H9 (cell line): ENCODE data around the gene MAST4. TPM values are rescaled to one million over a fixed set of nuclear protein-coding genes. Genes with fewer than 3 reads are reported as not detected.

Source experiments
- DNase-seq: peaks from one replicate; pipeline ENCODE4 v3.0.0-alpha.2; 2017
- H2AFZ ChIP-seq: one replicate; pipeline ENCODE4 v1.6.1; 2013; ENCODE audit warnings: mild to moderate bottlenecking, low read length, control low read depth, moderate library complexity
- H2AK5ac ChIP-seq: 2 replicates; pipeline ENCODE4 v1.6.1; 2013; ENCODE audit warnings: low read length, control low read depth, mixed read lengths; ENCODE audit not compliant: insufficient read length
- H2BK120ac ChIP-seq: one replicate; pipeline ENCODE4 v1.6.1; 2013; ENCODE audit warnings: low read depth, mild to moderate bottlenecking, low read length, control low read depth, inconsistent platforms; ENCODE audit not compliant: poor library complexity, severe bottlenecking
- H2BK12ac ChIP-seq: 2 replicates; pipeline ENCODE4 v1.6.1; 2013; ENCODE audit warnings: low read length, control low read depth, mixed read lengths, low read depth; ENCODE audit not compliant: insufficient read length
- H2BK15ac ChIP-seq: 2 replicates; pipeline ENCODE4 v1.6.1; 2013; ENCODE audit warnings: low read depth, low read length, control low read depth
- H2BK20ac ChIP-seq: one replicate; pipeline ENCODE4 v1.6.1; 2013; ENCODE audit warnings: low read depth, mild to moderate bottlenecking, low read length, control low read depth, inconsistent platforms; ENCODE audit not compliant: poor library complexity, severe bottlenecking
- H2BK5ac ChIP-seq: 2 replicates; pipeline ENCODE4 v1.6.1; 2013; ENCODE audit warnings: low read length, control low read depth, mixed read lengths; ENCODE audit not compliant: insufficient read length
- H3K14ac ChIP-seq: 2 replicates; pipeline ENCODE4 v1.6.1; 2013; ENCODE audit warnings: low read length, control low read depth; ENCODE audit not compliant: insufficient read depth
- H3K18ac ChIP-seq: 2 replicates; pipeline ENCODE4 v1.6.1; 2013; ENCODE audit warnings: low read depth, mild to moderate bottlenecking, mixed read lengths, low read length, control low read depth; ENCODE audit not compliant: insufficient read length
- H3K23ac ChIP-seq: 2 replicates; pipeline ENCODE4 v1.6.1; 2013; ENCODE audit warnings: low read length, control low read depth, mixed read lengths, low read depth; ENCODE audit not compliant: insufficient read length
- H3K23me2 ChIP-seq: 2 replicates; pipeline ENCODE4 v1.6.1; 2013; ENCODE audit warnings: low read depth, mild to moderate bottlenecking, mixed read lengths, low read length, control low read depth; ENCODE audit not compliant: insufficient read length, poor library complexity, severe bottlenecking
- H3K27ac ChIP-seq: 2 replicates; pipeline ENCODE4 v1.5.1; 2013; ENCODE audit warnings: low read length, control low read depth, mixed read lengths, low read depth; ENCODE audit not compliant: insufficient read length
- H3K27me3 ChIP-seq: 2 replicates; pipeline ENCODE4 v1.6.1; 2013; ENCODE audit warnings: low read length, control low read depth, inconsistent platforms; ENCODE audit not compliant: insufficient read depth
- H3K4ac ChIP-seq: 2 replicates; pipeline ENCODE4 v1.6.1; 2013; ENCODE audit warnings: low read depth, mild to moderate bottlenecking, control low read depth, inconsistent platforms, low read length, moderate library complexity
- H3K4me1 ChIP-seq: 2 replicates; pipeline ENCODE4 v1.6.1; 2013; ENCODE audit warnings: low read length, control low read depth, inconsistent platforms; ENCODE audit not compliant: insufficient read depth
- H3K4me2 ChIP-seq: 2 replicates; pipeline ENCODE4 v1.6.1; 2013; ENCODE audit warnings: low read length, control low read depth, mixed read lengths; ENCODE audit not compliant: insufficient read length, insufficient read depth
- H3K56ac ChIP-seq: 2 replicates; pipeline ENCODE4 v1.6.1; 2013; ENCODE audit warnings: low read depth, mild to moderate bottlenecking, mixed read lengths, low read length, control low read depth; ENCODE audit not compliant: insufficient read length
- H3K79me1 ChIP-seq: 2 replicates; pipeline ENCODE4 v1.6.1; 2013; ENCODE audit warnings: low read depth, mild to moderate bottlenecking, moderate library complexity, low read length, control low read depth, inconsistent platforms; ENCODE audit not compliant: insufficient read depth, poor library complexity, severe bottlenecking
- H3K79me2 ChIP-seq: 2 replicates; pipeline ENCODE4 v1.6.1; 2013; ENCODE audit warnings: low read length, control low read depth, inconsistent platforms; ENCODE audit not compliant: insufficient read depth
- H3K9ac ChIP-seq: 2 replicates; pipeline ENCODE4 v1.6.1; 2013; ENCODE audit warnings: low read length, control low read depth, mixed read lengths; ENCODE audit not compliant: insufficient read length; ENCODE audit errors: extremely low read depth
- H3K9me3 ChIP-seq: one replicate; pipeline ENCODE4 v1.6.1; 2013; ENCODE audit warnings: low read depth, low read length, inconsistent platforms; ENCODE audit not compliant: control insufficient read depth
- H3T11ph ChIP-seq: one replicate; pipeline ENCODE4 v1.6.1; 2013; ENCODE audit warnings: mild to moderate bottlenecking, low read length, control low read depth, inconsistent platforms
- H4K20me1 ChIP-seq: one replicate; pipeline ENCODE4 v1.6.1; 2013; ENCODE audit not compliant: control insufficient read depth, insufficient read length, insufficient read depth
- H4K5ac ChIP-seq: 2 replicates; pipeline ENCODE4 v1.6.1; 2013; ENCODE audit warnings: low read depth, mild to moderate bottlenecking, mixed read lengths, low read length, control low read depth; ENCODE audit not compliant: insufficient read length
- H4K8ac ChIP-seq: replicated peaks from 2 replicates; pipeline ENCODE4 v1.6.1; 2013; ENCODE audit warnings: low read length, control low read depth, mixed read lengths, low read depth; ENCODE audit not compliant: insufficient read length
- H4K91ac ChIP-seq: 2 replicates; pipeline ENCODE4 v1.6.1; 2013; ENCODE audit warnings: low read depth, mild to moderate bottlenecking, moderate library complexity, mixed read lengths, low read length, control low read depth; ENCODE audit not compliant: insufficient read length
- H3K27ac Mint-ChIP-seq, 3 experiments: 2 replicates in 2 of 3; 3 replicates in 1 of 3; pipeline ENCODE4 v1.8.0; 2020 to 2021; ENCODE audit warnings: mixed read lengths in 3 of 3, mild to moderate bottlenecking in 1 of 3, moderate library complexity in 1 of 3
- H3K27me3 Mint-ChIP-seq: 2 replicates; pipeline ENCODE4 v1.8.0; 2021; ENCODE audit warnings: low read depth, mild to moderate bottlenecking, moderate library complexity, mixed read lengths
- H3K36me3 Mint-ChIP-seq, 3 experiments: 2 replicates in 2 of 3; 3 replicates in 1 of 3; pipeline ENCODE4 v1.8.0; 2020 to 2021; ENCODE audit warnings: low read depth in 3 of 3, mixed read lengths in 3 of 3; ENCODE audit not compliant: insufficient read depth in 1 of 3
- H3K4me1 Mint-ChIP-seq, 2 experiments: 2 replicates each; pipeline ENCODE4 v1.8.0; 2020; ENCODE audit warnings: mixed read lengths in 2 of 2
- H3K4me3 Mint-ChIP-seq, 2 experiments: 2 replicates in 1 of 2; 3 replicates in 1 of 2; pipeline ENCODE4 v1.8.0; 2020 to 2021; ENCODE audit warnings: mild to moderate bottlenecking in 2 of 2, mixed read lengths in 2 of 2, moderate library complexity in 1 of 2
- H3K9me3 Mint-ChIP-seq, 2 experiments: 2 replicates in 1 of 2; 3 replicates in 1 of 2; pipeline ENCODE4 v1.8.0; 2020; ENCODE audit warnings: mild to moderate bottlenecking in 2 of 2, mixed read lengths in 2 of 2, moderate library complexity in 1 of 2
- CTCF ChIP-seq: fragments of 200-600 bp; sonication (generic); conservative IDR thresholded peaks from 3 replicates; pipeline ENCODE4 v1.8.0; 2021; ENCODE audit warnings: antibody characterized with exemption, mild to moderate bottlenecking
- WGBS: extraction: QIAGEN DNeasy Blood & Tissue Kit; methylation state at CpG from one replicate; pipeline ENCODE4 v1.1.7; 2013; ENCODE audit warnings: missing lambda C conversion rate, low lambda C conversion rate, mixed read lengths; ENCODE audit not compliant: insufficient read length; ENCODE audit errors: extremely low coverage; 5-methylcytosine and 5-hydroxymethylcytosine counted together
- total RNA-seq: library from RNA; stranded (reverse); gene quantifications from 2 replicates; pipeline ENCODE4 v1.2.1, GENCODE V29; 2021

Gene MAST4
- total RNA-seq, 1 experiment from 2014 or later, result 3.7 TPM

GRCh38 chr5:66981266-66982055, 385.3 kb downstream of the MAST4 start:
- H3K23ac ChIP-seq, result no peak overlapping the region
- no peak overlapping the region for H3K27ac ChIP-seq
- H3K4ac ChIP-seq, result no peak overlapping the region
- H2BK20ac ChIP-seq, result no peak overlapping the region
- no peaks in the 10 kb centered on the region for H3K79me2 ChIP-seq
- no peaks in the 10 kb centered on the region for H3K9me3 Mint-ChIP-seq
- H3K4me3 Mint-ChIP-seq, result no peak overlapping the region
- H4K5ac ChIP-seq, result no peak overlapping the region
- no peaks in the 10 kb centered on the region for H3K27me3 ChIP-seq
- DNase-seq, result no peak
- H2BK15ac ChIP-seq, result no peak overlapping the region
- H4K20me1 ChIP-seq, result no peaks in the 10 kb centered on the region
- no peaks in the 10 kb centered on the region for H3K9me3 ChIP-seq
- H3K36me3 Mint-ChIP-seq, result no peaks in the 10 kb centered on the region
- no CpG with 5 or more reads among the region's 5 CpGs for WGBS
- no peak overlapping the region for H4K91ac ChIP-seq
- no peak overlapping the region for H4K8ac ChIP-seq
- no peak overlapping the region for H2BK12ac ChIP-seq
- no peak overlapping the region for H3K4me2 ChIP-seq
- no peak overlapping the region for H2AFZ ChIP-seq
- H3K4me1 Mint-ChIP-seq, result peaks cover 24 to 27% of the 10 kb centered on the region in 2 experiments
- TF ChIP-seq CTCF, result no peak
- H3K23me2 ChIP-seq, result no peaks in the 10 kb centered on the region
- no peak overlapping the region for H2BK120ac ChIP-seq
- H2AK5ac ChIP-seq, result no peak overlapping the region
- H3K79me1 ChIP-seq, result no peaks in the 10 kb centered on the region
- H2BK5ac ChIP-seq, result no peak overlapping the region
- no peak overlapping the region for H3K27ac Mint-ChIP-seq
- no peak overlapping the region for H3K14ac ChIP-seq
- no peak overlapping the region for H3K18ac ChIP-seq
- no peak overlapping the region for H3K56ac ChIP-seq
- no peak overlapping the region for H3T11ph ChIP-seq
- H3K4me1 ChIP-seq, result no peaks in the 10 kb centered on the region; the same call in 1 of the 2 replicates
- no peak overlapping the region for H3K9ac ChIP-seq
- H3K27me3 Mint-ChIP-seq, result 0 out of 2 replicates have a peak, but pooled peaks cover 2% of the 10 kb centered on the region
